ENCODE results near the gene NADSYN1. TPM values are rescaled to one million over a fixed set of nuclear protein-coding genes. Genes with fewer than 3 reads are reported as not detected.

Gene NADSYN1
- total RNA-seq, 1 donor from 2014 or later, result 75.9 TPM

DNA sequence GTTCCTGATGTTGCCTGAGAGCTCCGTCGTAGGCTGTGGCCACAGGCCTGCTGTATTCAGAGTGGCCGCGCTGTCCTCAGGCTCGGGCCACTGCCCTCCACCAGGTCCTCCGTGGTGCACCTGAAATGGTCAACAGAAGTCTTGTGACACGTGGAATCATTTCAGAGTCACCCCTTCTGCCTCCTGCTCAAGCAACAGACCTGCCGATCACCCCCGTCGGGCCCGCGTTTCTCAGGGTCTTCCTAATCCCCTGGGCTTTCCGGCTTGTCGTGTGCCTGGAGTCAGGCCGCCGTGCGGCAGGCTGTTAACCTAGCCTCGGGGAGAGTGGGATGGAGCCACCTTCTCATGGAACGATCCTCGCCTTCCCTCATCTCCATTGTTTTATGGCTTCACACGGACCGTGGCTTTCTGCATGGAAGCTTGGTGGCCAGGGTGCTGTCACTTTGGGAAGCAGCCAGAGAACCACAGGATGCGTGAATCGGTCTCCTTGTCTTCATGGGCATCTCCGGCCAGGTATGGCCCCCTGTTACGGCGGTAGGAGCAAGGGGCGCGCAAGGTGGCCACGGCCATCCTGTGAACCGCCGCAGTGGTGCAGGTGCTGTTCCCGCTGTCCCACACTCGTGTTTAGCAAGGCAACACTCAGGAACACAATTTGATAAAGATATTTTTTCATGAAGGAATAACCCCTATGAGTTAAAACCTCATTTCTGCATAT lies 24.1 kb downstream of the NADSYN1 start:
- Histone ChIP-seq H3K27me3 (no peaks in the 10 kb centered on the region), H3K36me3 (peaks cover 0 to 86% of the 10 kb centered on the region in 2 donors), H3K27ac (no peak overlapping the region), H3K4me1 (no peaks in the 10 kb centered on the region), H3K4me3 (no peak overlapping the region), H3K9me3 (no peaks in the 10 kb centered on the region)
- DNase-seq (ENCODE audit: extremely low spot score in 2 of 2), result no peak
- intact Hi-C loops (cut with DNase I), result no loop called here
- TF ChIP-seq POLR2AphosphoS5 (IDR thresholded peaks at IDR 0.05; ENCODE audit: insufficient read depth in 1 of 2, low read depth in 1 of 2) (no peak), POLR2A (IDR thresholded peaks at IDR 0.05) (no peak)
- TF ChIP-seq, protein P1, sequence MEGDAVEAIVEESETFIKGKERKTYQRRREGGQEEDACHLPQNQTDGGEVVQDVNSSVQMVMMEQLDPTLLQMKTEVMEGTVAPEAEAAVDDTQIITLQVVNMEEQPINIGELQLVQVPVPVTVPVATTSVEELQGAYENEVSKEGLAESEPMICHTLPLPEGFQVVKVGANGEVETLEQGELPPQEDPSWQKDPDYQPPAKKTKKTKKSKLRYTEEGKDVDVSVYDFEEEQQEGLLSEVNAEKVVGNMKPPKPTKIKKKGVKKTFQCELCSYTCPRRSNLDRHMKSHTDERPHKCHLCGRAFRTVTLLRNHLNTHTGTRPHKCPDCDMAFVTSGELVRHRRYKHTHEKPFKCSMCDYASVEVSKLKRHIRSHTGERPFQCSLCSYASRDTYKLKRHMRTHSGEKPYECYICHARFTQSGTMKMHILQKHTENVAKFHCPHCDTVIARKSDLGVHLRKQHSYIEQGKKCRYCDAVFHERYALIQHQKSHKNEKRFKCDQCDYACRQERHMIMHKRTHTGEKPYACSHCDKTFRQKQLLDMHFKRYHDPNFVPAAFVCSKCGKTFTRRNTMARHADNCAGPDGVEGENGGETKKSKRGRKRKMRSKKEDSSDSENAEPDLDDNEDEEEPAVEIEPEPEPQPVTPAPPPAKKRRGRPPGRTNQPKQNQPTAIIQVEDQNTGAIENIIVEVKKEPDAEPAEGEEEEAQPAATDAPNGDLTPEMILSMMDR (IDR thresholded peaks at IDR 0.05), result no peak

DNA sequence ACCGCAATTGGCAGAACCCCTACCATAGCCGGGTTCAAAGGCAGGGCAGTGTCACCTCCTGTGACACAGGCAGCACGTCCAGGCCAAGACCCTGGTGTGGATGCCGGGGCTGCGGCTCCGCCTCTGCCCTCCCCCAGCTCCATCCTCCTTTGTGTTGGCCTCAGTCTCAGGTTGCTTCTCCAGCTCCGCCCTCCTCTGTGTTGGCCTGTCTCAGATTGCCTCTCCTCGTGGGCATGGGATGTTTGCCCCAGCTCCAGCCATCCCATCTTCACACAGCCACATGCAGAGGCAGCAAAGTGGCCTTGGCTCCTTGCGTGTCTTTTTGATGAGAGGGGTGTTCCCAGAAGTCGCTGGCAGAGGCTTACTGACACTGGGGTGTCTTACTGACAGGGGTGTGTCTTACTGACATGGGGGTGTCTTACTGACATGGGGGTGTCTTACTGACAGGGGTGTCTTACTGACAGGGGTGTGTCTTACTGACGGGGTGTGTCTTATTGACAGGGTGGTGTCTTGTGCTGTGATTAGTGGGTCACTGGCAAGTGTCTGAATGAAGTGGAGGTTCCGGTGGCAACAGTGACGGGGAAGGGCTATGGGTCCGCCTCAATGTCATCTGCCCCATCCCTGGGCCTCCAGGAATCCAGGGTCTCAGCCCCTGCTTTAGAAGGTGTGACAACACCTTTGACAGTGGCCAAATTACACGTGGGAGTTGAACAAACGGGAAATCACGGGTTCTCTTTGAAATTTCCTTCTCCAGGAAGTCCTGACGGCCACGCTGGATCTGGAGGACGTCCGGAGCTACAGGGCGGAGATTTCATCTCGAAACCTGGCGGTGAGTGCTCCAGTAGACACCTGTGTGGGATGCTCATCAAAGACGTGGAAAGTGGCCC lies 24.9 kb downstream of the NADSYN1 start:
- intact Hi-C loops (cut with DNase I), result no loop called here

DNA sequence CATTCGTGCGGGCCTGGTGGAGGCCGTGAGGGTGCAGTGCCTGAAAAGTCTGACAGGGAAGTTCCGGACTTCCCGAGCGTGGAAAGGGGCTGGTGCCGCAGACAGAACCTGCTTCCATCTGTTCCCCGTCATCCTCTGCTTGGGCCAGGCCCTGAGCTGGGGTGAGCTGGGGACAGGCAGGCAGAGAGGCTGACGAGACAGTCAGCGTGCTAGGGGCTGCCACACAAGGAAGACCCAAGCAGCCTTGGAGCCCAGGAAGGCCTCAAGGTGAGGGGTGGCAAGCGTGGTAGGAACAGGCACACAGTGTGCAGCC lies 25.5 kb downstream of the NADSYN1 start:
- Histone ChIP-seq H3K36me3 (peaks cover 0 to 81% of the 10 kb centered on the region in 2 donors), H3K4me3 (no peak overlapping the region), H3K4me1 (no peaks in the 10 kb centered on the region), H3K27me3 (no peaks in the 10 kb centered on the region), H3K9me3 (no peaks in the 10 kb centered on the region), H3K27ac (no peak overlapping the region)
- TF ChIP-seq POLR2A (IDR thresholded peaks at IDR 0.05), result no peak
- TF ChIP-seq, protein P1 (IDR thresholded peaks at IDR 0.05), result no peak
- TF ChIP-seq POLR2AphosphoS5 (IDR thresholded peaks at IDR 0.05; ENCODE audit: insufficient read depth in 1 of 2, low read depth in 1 of 2), result no peak
- DNase-seq (ENCODE audit: extremely low spot score in 2 of 2), result no peak
- intact Hi-C loops (cut with DNase I), result no loop called here

More for the DNA sequence above, 24.9 kb downstream of the NADSYN1 start:
- no peaks in the 10 kb centered on the region for H3K9me3 ChIP-seq
- no peaks in the 10 kb centered on the region for H3K4me1 ChIP-seq
- TF ChIP-seq, protein P1 (IDR thresholded peaks at IDR 0.05), result no peak
- TF ChIP-seq POLR2A (IDR thresholded peaks at IDR 0.05) (no peak), POLR2AphosphoS5 (IDR thresholded peaks at IDR 0.05; ENCODE audit: insufficient read depth in 1 of 2, low read depth in 1 of 2) (no peak)
- H3K36me3 ChIP-seq, result peaks cover 0 to 81% of the 10 kb centered on the region in 2 donors
- DNase-seq (ENCODE audit: extremely low spot score in 2 of 2), result no peak
- no peaks in the 10 kb centered on the region for H3K27me3 ChIP-seq
- no peak overlapping the region for H3K4me3 ChIP-seq
- no peak overlapping the region for H3K27ac ChIP-seq

DNA sequence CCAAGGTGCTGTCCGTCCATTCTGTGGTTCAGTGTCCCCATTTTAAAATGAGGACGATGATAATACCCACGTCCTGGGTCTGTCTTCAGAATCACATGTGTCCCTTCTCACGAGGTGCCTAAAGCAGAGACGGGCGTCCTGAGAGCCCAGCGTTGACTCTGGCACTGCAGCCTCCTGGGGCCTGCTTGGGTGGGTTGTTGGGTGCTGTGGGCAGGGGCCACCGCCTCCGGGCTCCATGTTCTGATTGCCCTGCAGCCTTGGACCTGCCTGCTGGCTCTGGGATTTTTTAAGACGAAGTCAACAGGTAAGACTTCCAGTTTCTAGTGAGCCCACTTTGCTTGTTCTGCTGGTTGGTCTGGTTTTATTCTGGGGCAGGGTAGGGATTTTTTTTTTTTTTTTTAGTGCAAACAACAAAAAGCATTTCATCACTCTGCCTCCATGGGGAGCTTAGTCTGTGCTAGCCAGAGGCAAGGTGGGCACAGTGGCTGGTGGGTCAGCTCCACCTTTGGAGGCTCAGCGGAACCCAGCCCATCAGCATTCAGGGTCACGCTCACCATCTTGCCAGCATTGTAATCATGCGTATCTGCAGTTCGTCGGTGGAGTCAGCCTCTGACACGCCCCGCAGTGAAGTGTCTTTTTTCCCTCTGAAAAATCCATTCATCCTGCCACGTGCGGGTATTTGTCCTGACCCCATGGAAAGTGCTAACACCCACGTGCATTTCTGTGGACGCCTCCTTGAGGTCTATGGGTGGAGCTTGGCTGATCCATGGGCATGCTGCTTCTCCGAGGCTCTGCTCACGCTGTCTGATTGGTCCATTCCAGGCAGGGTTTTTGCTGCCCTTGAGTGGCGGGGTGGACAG lies 28.3 kb downstream of the NADSYN1 start:
- intact Hi-C loops (cut with DNase I), result no loop called here
- no peaks in the 10 kb centered on the region for H3K4me1 ChIP-seq
- TF ChIP-seq, protein P1 (IDR thresholded peaks at IDR 0.05), result no peak
- TF ChIP-seq POLR2AphosphoS5 (IDR thresholded peaks at IDR 0.05; ENCODE audit: insufficient read depth in 1 of 2, low read depth in 1 of 2) (no peak), POLR2A (IDR thresholded peaks at IDR 0.05) (no peak)
- no peak overlapping the region for H3K4me3 ChIP-seq
- H3K27me3 ChIP-seq, result no peaks in the 10 kb centered on the region
- H3K36me3 ChIP-seq, result peaks cover 0 to 78% of the 10 kb centered on the region in 2 donors
- H3K9me3 ChIP-seq, result no peaks in the 10 kb centered on the region
- no peak overlapping the region for H3K27ac ChIP-seq
- no peak for DNase-seq (ENCODE audit: extremely low spot score in 2 of 2)
